ENCODE results near the gene MAVS.
"Not testable (repeated sequence)": the region's sequence is repeated elsewhere in the genome, so short reads cannot be mapped to it uniquely, and the experiment has no call there.

MAVS gene

GRCh38 chr20:3890999-3891929, 44.6 kb downstream of the MAVS start:
- H3K9me3 Mint-ChIP-seq, result no peaks in the 10 kb centered on the region
- H3K4me1 Mint-ChIP-seq (ENCODE audit: low read depth), result peaks cover 39% of the 10 kb centered on the region
- intact Hi-C loops (cut with micrococcal nuclease), result loop anchor here (5.0 kb wide), 1 partner anchor 36 kb away; no protein-coding TSS in a partner anchor
- H3K27ac Mint-ChIP-seq, result peak overlapping the region; percentile 93
- H3K36me3 Mint-ChIP-seq (ENCODE audit: low read depth), result peaks cover 74% of the 10 kb centered on the region
- peak overlapping the region; percentile 96 for H3K4me3 Mint-ChIP-seq
- H3K27me3 Mint-ChIP-seq, result no peaks in the 10 kb centered on the region

GRCh38 chr20:3894796-3895195, 48.2 kb downstream of the MAVS start:
- peak overlapping the region; percentile 60 for H3K4me3 Mint-ChIP-seq
- H3K27me3 Mint-ChIP-seq, result no peaks in the 10 kb centered on the region
- H3K9me3 Mint-ChIP-seq, result no peaks in the 10 kb centered on the region
- intact Hi-C loops (cut with micrococcal nuclease), result loop anchor here (5.0 kb wide), 1 partner anchor 33 kb away; no protein-coding TSS in a partner anchor
- peaks cover 58% of the 10 kb centered on the region for H3K4me1 Mint-ChIP-seq (ENCODE audit: low read depth)
- H3K27ac Mint-ChIP-seq, result no peak overlapping the region
- H3K36me3 Mint-ChIP-seq (ENCODE audit: low read depth), result peaks cover 69% of the 10 kb centered on the region

- Mint-ChIP-seq H3K36me3 (ENCODE audit: low read depth) (peaks cover 60% of the 10 kb centered on the region), H3K9me3 (no peaks in the 10 kb centered on the region), H3K4me1 (ENCODE audit: low read depth) (peaks cover 72% of the 10 kb centered on the region), H3K27me3 (no peaks in the 10 kb centered on the region), H3K4me3 (peak overlapping the region; percentile 58), H3K27ac (peak overlapping the region; percentile 65)
- intact Hi-C loops (cut with micrococcal nuclease), result no loop called here
Observed at GRCh38 chr20:3896302-3896701, 49.7 kb downstream of the MAVS start.

GRCh38 chr20:3896853-3897583, 50.4 kb downstream of the MAVS start:
- intact Hi-C loops (cut with micrococcal nuclease), result no loop called here
- Mint-ChIP-seq H3K4me1 (ENCODE audit: low read depth) (peaks cover 75% of the 10 kb centered on the region), H3K36me3 (ENCODE audit: low read depth) (peaks cover 56% of the 10 kb centered on the region)

GRCh38 chr20:3898181-3898580, 51.5 kb downstream of the MAVS start:
- H3K9me3 Mint-ChIP-seq; H3K27me3 Mint-ChIP-seq; H3K4me3 Mint-ChIP-seq; intact Hi-C loops (cut with micrococcal nuclease): not testable (repeated sequence)
- Mint-ChIP-seq H3K27ac (peak overlapping the region; percentile 77), H3K36me3 (ENCODE audit: low read depth) (peaks cover 51% of the 10 kb centered on the region), H3K4me1 (ENCODE audit: low read depth) (peaks cover 76% of the 10 kb centered on the region)

More at GRCh38 chr20:3896853-3897583, 50.4 kb downstream of the MAVS start:
- Mint-ChIP-seq H3K27ac (peak overlapping the region; percentile 65), H3K27me3 (no peaks in the 10 kb centered on the region), H3K4me3 (peak overlapping the region; percentile 58), H3K9me3 (no peaks in the 10 kb centered on the region)

GRCh38 chr20:3898639-3899038, 52.0 kb downstream of the MAVS start:
- intact Hi-C loops (cut with micrococcal nuclease), result no loop called here
- peaks cover 50% of the 10 kb centered on the region for H3K36me3 Mint-ChIP-seq (ENCODE audit: low read depth)
- no peaks in the 10 kb centered on the region for H3K9me3 Mint-ChIP-seq
- peak overlapping the region; percentile 47 for H3K4me3 Mint-ChIP-seq
- peaks cover 75% of the 10 kb centered on the region for H3K4me1 Mint-ChIP-seq (ENCODE audit: low read depth)
- no peaks in the 10 kb centered on the region for H3K27me3 Mint-ChIP-seq
- peak overlapping the region; percentile 77 for H3K27ac Mint-ChIP-seq

- Mint-ChIP-seq H3K27ac (peak overlapping the region; percentile 77), H3K36me3 (ENCODE audit: low read depth) (peaks cover 45% of the 10 kb centered on the region), H3K4me1 (ENCODE audit: low read depth) (peaks cover 78% of the 10 kb centered on the region), H3K9me3 (no peaks in the 10 kb centered on the region), H3K27me3 (no peaks in the 10 kb centered on the region), H3K4me3 (peak overlapping the region; percentile 58)
- intact Hi-C loops (cut with micrococcal nuclease), result loop anchor here (2.0 kb wide), 1 partner anchor 25 kb away; no protein-coding TSS in a partner anchor
Observed at GRCh38 chr20:3900187-3900604, 53.6 kb downstream of the MAVS start.

- Mint-ChIP-seq H3K27me3 (no peaks in the 10 kb centered on the region), H3K4me3 (peak overlapping the region; percentile 79)
- intact Hi-C loops (cut with micrococcal nuclease), result loop anchor here (2.0 kb wide), 1 partner anchor 24 kb away; no protein-coding TSS in a partner anchor
Observed at GRCh38 chr20:3901028-3901705, 54.5 kb downstream of the MAVS start.

GRCh38 chr20:3901706-3902440, 55.2 kb downstream of the MAVS start:
- no peaks in the 10 kb centered on the region for H3K27me3 Mint-ChIP-seq
- peaks cover 41% of the 10 kb centered on the region for H3K36me3 Mint-ChIP-seq (ENCODE audit: low read depth)
- H3K9me3 Mint-ChIP-seq, result no peaks in the 10 kb centered on the region
- H3K4me1 Mint-ChIP-seq (ENCODE audit: low read depth), result peaks cover 77% of the 10 kb centered on the region
- H3K4me3 Mint-ChIP-seq, result peak overlapping the region; percentile 79
- peak overlapping the region; percentile 82 for H3K27ac Mint-ChIP-seq
- intact Hi-C loops (cut with micrococcal nuclease), result loop anchor here (2.0 kb wide), 2 partner anchors 13 to 23 kb away; partner anchors contain the start of gene PANK2

More at GRCh38 chr20:3901028-3901705, 54.5 kb downstream of the MAVS start:
- Mint-ChIP-seq H3K4me1 (ENCODE audit: low read depth) (peaks cover 80% of the 10 kb centered on the region), H3K9me3 (no peaks in the 10 kb centered on the region), H3K36me3 (ENCODE audit: low read depth) (peaks cover 45% of the 10 kb centered on the region), H3K27ac (peak overlapping the region; percentile 82)

GRCh38 chr20:3902446-3902845, 55.8 kb downstream of the MAVS start:
- Mint-ChIP-seq H3K9me3 (no peaks in the 10 kb centered on the region), H3K27ac (peak overlapping the region; percentile 82), H3K36me3 (ENCODE audit: low read depth) (peaks cover 38% of the 10 kb centered on the region), H3K27me3 (no peaks in the 10 kb centered on the region), H3K4me3 (peak overlapping the region; percentile 79), H3K4me1 (ENCODE audit: low read depth) (peaks cover 76% of the 10 kb centered on the region)
- intact Hi-C loops (cut with micrococcal nuclease), result loop anchor here (2.0 kb wide), 1 partner anchor 14 kb away; the partner anchor contains the start of gene PANK2

- intact Hi-C loops (cut with micrococcal nuclease), result no loop called here
Observed at GRCh38 chr20:3904224-3904623, 57.6 kb downstream of the MAVS start.

GRCh38 chr20:3904857-3905256, 58.2 kb downstream of the MAVS start:
- Mint-ChIP-seq H3K27ac (peak overlapping the region; percentile 82), H3K4me3 (peak overlapping the region; percentile 5), H3K27me3 (no peaks in the 10 kb centered on the region), H3K9me3 (no peaks in the 10 kb centered on the region), H3K36me3 (ENCODE audit: low read depth) (peaks cover 53% of the 10 kb centered on the region), H3K4me1 (ENCODE audit: low read depth) (peaks cover 70% of the 10 kb centered on the region)
- intact Hi-C loops (cut with micrococcal nuclease), result no loop called here

More at GRCh38 chr20:3904224-3904623, 57.6 kb downstream of the MAVS start:
- Mint-ChIP-seq H3K36me3 (ENCODE audit: low read depth) (peaks cover 53% of the 10 kb centered on the region), H3K27me3 (no peaks in the 10 kb centered on the region), H3K9me3 (no peaks in the 10 kb centered on the region), H3K27ac (peak overlapping the region; percentile 82), H3K4me1 (ENCODE audit: low read depth) (peaks cover 76% of the 10 kb centered on the region), H3K4me3 (no peak overlapping the region)
